RCC 7860 (cell line): ENCODE data around the gene HDDC3.

Experiments used
- DNase-seq: peaks from one replicate; pipeline ENCODE4 v3.0.0-alpha.2; 2015; ENCODE audit warnings: low spot score
- FAIRE-seq: peaks from 2 replicates; lab custom pipeline; 2012; peaks lifted over from hg19 to GRCh38; lab: Jason Lieb, UNC

Gene HDDC3

DNA sequence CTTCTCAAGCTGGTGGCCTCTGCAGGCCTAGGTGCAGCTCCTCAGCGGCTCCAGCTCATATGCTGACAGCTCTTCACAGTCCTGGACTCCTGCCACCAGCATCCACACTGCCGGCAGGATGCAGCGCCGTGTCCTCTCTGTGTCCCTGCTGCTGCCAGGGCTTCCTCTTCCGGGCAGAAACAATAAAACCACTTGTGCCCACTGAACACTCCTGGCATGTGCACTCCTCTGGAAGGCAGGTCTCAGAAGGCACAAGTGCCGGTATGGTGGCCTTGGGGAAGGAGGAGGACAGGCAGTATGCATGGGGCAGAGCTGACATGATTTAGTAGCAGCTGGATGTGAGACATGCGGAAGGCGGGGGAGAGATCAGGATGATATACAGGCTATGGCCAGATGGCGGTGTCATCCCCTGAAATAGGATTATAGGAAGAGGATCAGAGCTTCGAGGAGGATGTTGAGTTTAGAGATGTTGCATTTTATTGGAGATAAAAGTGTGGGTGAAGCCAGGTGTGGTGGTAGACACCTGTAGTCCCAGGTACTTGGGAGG is 36.7 kb downstream of the HDDC3 start:
- DNase-seq: no peak

DNA sequence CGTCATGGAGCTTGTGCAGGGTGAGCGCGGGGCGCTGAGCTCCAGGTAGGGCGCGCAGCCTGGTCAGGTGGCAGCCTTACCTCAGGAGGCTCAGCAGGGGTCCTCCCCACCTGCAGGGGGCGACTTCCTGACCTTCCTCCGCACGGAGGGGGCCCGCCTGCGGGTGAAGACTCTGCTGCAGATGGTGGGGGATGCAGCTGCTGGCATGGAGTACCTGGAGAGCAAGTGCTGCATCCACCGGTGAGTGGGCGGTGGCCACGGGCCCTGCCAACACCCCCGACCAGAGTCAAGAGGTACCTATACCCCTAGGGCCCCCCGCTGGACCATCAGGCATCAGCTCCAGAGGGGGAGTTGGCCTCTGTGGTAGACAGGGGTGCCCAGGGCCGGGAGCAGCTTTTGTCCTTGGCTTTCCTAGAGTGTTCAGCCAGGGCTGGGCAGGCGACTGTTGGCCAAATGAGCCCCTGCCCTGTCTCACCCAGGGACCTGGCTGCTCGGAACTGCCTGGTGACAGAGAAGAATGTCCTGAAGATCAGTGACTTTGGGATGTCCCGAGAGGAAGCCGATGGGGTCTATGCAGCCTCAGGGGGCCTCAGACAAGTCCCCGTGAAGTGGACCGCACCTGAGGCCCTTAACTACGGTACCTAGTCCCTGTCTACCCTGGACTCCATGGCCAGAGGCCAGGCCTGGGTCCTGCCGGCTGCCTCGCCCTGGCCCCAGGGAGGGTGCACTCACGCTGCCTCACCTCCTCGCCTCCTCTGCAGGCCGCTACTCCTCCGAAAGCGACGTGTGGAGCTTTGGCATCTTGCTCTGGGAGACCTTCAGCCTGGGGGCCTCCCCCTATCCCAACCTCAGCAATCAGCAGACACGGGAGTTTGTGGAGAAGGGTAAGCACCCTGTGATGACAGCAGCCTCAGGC is 38.9 kb downstream of the HDDC3 start:
- no peak for DNase-seq
- FAIRE-seq: no peak

More for the DNA sequence above, 36.7 kb downstream of the HDDC3 start:
- no peak for FAIRE-seq

DNA sequence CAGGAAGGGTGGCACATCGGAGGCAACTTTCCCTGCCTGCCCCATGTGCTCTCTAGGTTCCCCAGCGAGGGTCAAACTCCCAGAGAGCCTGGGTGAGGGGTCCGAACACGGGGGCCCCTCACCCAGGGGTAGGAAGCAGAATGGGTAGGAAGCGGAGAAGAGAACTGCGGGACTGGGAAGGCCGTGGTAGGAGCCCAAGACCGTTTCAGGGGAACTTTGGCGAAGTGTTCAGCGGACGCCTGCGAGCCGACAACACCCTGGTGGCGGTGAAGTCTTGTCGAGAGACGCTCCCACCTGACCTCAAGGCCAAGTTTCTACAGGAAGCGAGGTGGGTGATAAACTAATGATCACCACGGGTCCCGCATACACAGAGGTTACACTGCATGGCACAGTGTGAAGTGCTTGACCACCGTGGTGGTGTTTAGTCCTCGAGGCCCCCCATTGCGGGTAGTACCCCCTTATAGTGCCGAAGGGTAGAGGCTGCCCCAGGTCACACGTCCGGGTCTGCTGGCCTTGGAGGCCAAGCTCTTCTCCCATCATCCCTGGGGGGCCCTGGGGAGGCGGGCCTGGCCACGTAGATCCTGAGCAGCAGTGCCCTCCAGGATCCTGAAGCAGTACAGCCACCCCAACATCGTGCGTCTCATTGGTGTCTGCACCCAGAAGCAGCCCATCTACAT is 39.7 kb downstream of the HDDC3 start:
- no peak for DNase-seq
- no peak for FAIRE-seq

DNA sequence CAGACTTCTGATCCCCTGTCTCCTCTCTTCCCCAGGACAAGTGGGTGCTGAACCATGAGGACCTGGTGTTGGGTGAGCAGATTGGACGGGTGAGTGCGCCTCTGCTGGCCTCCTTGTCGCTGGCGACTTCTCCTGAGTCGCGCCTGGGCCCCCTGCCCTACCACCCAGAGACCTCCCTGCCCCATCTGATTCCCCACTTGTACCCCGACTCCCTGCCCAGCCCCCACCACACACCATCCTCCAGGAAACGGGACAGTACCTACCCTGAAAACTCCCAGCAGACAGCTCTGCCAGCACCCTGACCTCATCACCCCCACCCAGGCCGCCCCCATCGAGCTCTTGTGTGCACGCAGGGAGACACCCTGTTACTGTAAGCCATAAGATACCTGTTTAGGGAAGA is 40.3 kb downstream of the HDDC3 start:
- FAIRE-seq: no peak

DNA sequence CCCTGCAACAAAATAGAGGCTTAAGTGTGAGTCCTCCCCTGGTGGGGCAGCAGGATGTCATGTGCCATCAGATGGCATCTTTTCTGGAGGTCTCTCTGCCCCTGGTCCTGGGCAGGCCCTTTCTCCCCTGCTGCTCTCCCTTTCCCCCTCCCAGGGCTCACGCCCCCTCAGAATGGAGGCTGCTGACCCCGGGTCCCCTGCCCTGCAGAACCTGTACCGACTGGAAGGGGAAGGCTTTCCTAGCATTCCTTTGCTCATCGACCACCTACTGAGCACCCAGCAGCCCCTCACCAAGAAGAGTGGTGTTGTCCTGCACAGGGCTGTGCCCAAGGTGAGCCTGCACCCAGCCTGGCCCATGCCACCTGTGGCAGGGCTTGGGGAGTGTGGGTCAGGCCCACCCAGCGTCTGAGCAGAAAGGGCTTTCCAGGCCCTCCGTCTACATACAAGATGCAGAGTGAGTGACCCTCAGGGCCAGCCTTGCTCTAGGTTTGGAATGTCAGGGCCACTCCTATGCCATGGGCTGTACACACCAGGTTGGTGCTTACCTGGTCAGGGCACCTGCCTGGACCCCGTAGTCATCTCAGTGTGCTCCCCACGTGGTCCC is 40.9 kb downstream of the HDDC3 start:
- DNase-seq (no peak), FAIRE-seq (no peak)

More for the DNA sequence above, 40.3 kb downstream of the HDDC3 start:
- DNase-seq: no peak

DNA sequence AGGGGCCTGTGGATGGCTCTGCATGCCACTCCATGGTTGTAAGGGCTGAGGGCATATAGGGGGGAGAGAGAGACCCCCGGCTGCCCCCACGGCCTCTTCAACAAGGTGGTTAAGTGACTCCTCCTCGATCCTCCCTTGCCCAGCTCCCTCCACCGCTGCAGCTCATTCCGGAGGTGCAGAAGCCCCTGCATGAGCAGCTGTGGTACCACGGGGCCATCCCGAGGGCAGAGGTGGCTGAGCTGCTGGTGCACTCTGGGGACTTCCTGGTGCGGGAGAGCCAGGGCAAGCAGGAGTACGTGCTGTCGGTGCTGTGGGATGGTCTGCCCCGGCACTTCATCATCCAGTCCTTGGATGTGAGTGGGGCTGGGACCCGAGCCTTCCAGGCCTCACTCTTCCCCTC is 41.5 kb downstream of the HDDC3 start:
- no peak for FAIRE-seq
- DNase-seq: no peak

DNA sequence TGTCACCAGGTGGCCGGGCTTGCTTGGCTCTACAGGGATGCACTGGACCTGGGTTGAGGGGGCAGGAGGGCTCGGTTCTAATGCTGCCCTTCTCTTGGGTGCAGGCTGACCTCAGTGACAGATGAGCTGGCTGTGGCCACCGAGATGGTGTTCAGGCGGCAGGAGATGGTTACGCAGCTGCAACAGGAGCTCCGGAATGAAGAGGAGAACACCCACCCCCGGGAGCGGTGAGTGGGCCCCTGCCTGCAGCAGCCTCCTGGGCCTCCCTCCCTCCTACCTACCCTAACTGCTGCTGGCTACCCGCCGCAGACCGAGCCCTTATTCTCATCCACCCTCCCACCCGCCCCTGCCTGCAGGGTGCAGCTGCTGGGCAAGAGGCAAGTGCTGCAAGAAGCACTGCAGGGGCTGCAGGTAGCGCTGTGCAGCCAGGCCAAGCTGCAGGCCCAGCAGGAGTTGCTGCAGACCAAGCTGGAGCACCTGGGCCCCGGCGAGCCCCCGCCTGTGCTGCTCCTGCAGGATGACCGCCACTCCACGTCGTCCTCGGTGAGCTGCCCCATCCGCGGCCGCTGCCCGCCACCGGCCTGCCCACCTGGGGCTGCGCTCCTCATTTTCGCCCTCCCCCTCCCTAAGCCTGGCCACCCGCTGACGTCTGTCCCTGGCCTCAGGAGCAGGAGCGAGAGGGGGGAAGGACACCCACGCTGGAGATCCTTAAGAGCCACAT is 42.5 kb downstream of the HDDC3 start:
- no peak for FAIRE-seq

DNA sequence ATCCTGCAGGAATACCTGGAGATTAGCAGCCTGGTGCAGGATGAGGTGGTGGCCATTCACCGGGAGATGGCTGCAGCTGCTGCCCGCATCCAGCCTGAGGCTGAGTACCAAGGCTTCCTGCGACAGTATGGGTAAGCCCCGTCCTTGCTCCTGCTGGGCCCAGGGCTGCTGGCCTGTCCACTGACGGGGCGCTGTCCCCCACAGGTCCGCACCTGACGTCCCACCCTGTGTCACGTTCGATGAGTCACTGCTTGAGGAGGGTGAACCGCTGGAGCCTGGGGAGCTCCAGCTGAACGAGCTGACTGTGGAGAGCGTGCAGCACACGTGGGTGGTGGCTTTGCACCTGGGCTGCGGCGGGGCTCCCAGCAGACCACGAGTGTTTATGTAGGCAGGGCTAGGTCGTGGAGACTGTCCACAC is 43.0 kb downstream of the HDDC3 start:
- DNase-seq: no peak
- no peak for FAIRE-seq

More for the DNA sequence above, 42.5 kb downstream of the HDDC3 start:
- no peak for DNase-seq

DNA sequence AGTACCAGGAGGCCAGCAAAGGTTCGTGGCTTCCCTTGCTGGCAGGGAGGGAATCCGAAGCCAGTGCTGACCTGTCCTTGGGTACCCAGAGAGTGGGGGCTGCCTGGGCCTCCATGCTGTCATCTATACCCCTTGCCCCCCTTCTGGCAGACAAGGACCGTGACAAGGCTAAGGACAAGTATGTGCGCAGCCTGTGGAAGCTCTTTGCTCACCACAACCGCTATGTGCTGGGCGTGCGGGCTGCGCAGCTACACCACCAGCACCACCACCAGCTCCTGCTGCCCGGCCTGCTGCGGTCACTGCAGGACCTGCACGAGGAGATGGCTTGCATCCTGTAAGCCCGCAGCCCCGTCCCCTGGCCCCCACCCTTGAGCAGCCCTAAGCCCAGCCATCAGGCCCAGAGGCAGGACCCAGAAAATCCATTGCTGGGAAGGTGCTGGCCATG is 45.3 kb downstream of the HDDC3 start:
- no peak for DNase-seq

DNA sequence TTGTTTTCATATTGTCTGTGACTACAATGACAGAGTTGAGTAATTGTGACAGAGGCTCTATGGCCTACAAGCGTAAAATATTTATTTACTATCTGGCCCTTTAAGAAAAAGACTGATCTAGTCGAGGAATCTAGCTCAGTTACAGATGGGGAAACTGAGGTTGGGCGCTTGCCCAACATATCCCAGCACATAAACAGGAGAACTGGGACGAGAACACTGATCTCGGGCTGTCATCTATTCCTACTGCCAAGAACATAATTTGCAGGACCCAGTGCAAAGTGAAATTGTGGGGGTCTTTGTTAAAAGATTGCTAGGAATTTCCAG is 46.1 kb downstream of the HDDC3 start:
- DNase-seq (no peak), FAIRE-seq (no peak)

More for the DNA sequence above, 45.3 kb downstream of the HDDC3 start:
- FAIRE-seq: no peak

DNA sequence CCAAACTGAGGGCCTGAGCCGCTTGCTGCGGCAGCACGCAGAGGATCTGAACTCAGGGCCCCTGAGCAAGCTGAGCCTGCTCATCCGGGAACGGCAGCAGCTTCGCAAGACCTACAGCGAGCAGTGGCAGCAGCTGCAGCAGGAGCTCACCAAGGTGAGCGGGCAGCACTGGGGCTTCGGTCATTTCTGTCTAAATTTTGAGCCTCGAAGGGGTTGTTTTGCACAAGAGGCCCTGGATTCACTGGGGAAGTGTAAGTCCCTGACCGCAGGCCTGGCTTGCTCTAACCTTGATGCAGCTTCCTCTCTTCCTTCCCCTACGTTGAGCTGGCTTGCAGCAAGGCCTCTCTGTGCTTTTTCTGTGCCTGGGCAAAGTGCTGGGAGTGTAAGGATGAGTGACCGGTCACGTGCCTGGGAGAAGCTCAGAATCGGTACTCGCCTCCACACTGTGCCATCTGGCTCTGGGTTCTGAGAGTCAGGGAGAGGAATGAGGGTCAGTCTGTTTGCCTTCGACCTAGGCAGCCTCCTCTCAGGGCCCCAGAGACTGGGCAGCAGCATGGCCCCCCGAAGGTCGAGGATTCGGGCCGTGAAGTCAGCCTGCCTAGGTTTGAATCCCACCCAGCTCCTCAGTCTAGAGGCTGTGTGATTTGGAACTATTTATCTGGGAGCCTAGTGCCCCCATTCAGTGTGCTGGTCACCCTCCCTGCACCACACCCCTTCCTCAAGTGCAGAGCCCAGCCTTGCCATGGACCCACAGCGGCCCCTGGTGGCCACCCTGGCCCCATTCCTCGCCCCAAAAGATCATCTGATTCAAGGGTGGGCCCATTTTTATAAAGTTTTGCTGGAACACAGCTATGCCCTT is 46.7 kb downstream of the HDDC3 start:
- DNase-seq (no peak), FAIRE-seq (no peak)

DNA sequence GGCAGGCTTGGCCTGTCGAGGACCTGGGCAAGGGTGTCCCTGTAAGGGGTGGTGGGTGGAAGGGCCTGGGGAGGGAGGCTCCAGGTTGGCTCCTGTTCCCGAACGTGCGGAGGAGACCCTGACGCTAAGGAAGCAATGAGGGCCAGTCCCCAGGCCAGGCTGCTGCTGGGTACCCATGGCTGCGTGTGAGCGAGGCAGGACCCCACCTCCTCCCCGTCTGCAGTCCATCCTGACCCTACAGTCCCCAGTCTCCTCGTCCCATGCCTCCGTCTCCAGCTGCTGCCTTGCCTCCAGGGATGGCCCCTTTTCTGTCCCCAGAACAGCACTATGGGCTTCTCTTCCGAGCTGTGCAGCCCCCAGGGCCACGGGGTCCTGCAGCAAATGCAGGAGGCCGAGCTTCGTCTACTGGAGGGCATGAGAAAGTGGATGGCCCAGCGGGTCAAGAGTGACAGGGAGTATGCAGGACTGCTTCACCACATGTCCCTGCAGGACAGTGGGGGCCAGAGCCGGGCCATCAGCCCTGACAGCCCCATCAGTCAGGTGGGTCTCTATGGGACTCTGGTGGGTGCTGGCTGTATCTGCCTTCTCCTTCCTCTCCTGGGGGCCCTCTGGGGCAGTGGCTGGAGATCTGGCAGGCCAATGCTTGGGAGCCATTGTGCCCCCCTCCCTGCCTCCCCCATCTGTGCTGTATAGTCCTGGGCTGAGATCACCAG is 47.5 kb downstream of the HDDC3 start:
- FAIRE-seq (no peak), DNase-seq (no peak)

DNA sequence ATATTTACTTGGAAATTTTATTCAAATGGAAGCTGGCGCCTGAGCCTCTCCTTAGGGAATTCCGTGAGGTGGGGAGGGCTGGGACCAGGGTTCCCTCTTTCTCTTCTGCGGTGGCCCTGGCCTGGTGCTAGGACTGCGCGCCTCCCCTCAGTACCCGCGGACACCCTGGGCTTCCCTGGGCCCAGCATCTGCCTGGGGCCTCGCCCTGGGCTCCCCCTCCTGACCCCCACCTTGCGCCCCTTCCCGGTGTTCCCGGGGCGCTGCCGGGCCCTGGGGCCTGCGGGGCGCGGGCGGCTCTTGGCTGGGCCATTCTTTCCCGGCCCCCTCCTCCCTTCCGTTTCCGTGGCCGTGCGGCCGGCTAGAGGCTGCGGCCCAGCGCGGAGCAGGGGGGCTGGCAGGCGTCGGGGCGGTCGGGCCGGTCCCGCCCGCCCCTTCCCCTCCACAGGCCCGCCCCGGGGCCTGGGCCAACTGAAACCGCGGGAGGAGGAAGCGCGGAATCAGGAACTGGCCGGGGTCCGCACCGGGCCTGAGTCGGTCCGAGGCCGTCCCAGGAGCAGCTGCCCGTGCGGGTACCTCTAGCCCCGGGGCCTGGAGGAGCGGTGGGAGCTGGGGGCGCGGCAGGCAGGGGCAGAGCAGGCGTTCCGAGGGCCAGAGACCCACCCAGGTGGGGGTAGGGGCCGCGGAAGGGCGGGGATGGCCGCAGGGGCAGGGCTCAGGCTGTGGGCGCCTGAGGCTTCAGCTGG is 48.2 kb downstream of the HDDC3 start, which contains the start of gene FES:
TSS of gene FES (plus strand) at position 529 of the 743 bp plus-strand sequence. CDS start 542 bp downstream, outside the sequence.
- FAIRE-seq (no peak), DNase-seq (no peak)

DNA sequence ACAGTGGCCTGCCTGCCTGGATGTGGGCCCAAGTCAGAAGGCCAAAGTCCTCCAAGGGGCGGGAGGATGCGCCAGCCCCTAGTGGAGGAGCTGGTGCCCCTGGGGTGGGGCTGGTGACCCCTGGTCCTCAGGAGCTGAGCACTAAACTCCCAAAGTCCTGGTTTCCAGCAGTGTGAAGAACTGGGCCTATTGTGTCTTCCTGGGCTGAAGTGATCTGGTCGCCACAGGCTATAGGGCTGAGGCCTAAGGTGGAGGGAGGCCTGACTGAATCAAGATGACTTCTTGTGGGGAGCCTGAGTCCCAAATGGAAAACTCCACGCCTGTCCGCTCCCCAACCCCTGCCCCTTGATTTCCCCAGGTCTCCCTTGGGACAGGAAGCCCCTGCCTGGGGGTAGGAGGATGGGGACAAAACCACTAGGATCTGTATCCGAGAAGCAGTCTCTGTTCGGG is 48.8 kb downstream of the HDDC3 start:
- DNase-seq: no peak
- FAIRE-seq: no peak

DNA sequence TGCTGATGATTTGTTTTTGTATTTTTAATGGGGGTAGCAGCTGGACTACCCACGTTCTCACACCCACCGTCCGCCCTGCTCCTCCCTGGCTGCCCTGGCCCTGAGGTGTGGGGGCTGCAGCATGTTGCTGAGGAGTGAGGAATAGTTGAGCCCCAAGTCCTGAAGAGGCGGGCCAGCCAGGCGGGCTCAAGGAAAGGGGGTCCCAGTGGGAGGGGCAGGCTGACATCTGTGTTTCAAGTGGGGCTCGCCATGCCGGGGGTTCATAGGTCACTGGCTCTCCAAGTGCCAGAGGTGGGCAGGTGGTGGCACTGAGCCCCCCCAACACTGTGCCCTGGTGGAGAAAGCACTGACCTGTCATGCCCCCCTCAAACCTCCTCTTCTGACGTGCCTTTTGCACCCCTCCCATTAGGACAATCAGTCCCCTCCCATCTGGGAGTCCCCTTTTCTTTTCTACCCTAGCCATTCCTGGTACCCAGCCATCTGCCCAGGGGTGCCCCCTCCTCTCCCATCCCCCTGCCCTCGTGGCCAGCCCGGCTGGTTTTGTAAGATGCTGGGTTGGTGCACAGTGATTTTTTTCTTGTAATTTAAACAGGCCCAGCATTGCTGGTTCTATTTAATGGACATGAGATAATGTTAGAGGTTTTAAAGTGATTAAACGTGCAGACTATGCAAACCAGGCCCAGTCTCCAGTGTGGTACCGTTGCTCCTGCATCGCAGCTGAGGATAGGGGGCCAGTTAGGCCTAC is 49.4 kb downstream of the HDDC3 start:
- no peak for FAIRE-seq
- DNase-seq: no peak

DNA sequence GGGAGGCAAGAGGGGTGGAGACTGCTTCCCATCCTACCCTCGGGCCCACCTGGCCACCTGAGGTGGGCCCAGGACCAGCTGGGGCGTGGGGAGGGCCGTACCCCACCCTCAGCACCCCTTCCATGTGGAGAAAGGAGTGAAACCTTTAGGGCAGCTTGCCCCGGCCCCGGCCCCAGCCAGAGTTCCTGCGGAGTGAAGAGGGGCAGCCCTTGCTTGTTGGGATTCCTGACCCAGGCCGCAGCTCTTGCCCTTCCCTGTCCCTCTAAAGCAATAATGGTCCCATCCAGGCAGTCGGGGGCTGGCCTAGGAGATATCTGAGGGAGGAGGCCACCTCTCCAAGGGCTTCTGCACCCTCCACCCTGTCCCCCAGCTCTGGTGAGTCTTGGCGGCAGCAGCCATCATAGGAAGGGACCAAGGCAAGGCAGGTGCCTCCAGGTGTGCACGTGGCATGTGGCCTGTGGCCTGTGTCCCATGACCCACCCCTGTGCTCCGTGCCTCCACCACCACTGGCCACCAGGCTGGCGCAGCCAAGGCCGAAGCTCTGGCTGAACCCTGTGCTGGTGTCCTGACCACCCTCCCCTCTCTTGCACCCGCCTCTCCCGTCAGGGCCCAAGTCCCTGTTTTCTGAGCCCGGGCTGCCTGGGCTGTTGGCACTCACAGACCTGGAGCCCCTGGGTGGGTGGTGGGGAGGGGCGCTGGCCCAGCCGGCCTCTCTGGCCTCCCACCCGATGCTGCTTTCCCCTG is 50.2 kb downstream of the HDDC3 start:
- FAIRE-seq (no peak), DNase-seq (no peak)
